GM12878 (cell line): Measurements from ENCODE around the gene CHAF1A. TPM values are rescaled to one million over a fixed set of nuclear protein-coding genes. Genes with fewer than 3 reads are reported as not detected.

Source experiments
- BRCA1 ChIP-seq: IDR thresholded peaks from 2 replicates; pipeline ENCODE4 v1.6.1; 2011; ENCODE audit warnings: low read depth, low read length, improper control_type of control experiment
- CBX5 ChIP-seq: sonication (generic); IDR thresholded peaks from 2 replicates; pipeline ENCODE4 v1.6.1; 2016; ENCODE audit warnings: low read depth, moderate library complexity, mild to moderate bottlenecking, inconsistent platforms
- CHD2 ChIP-seq: IDR thresholded peaks from 2 replicates; pipeline ENCODE4 v1.6.1; 2011; ENCODE audit warnings: low read depth, low read length, improper control_type of control experiment, borderline replicate concordance
- HCFC1 ChIP-seq: fragments of 150-350 bp; IDR thresholded peaks from 2 replicates; pipeline ENCODE4 v1.6.1; 2014; ENCODE audit warnings: low read length
- HDAC2 ChIP-seq: fragments of 200-600 bp; sonication (generic); IDR thresholded peaks from 2 replicates; pipeline ENCODE4 v1.6.1; 2017
- HDGF ChIP-seq: fragments of 450-650 bp; IDR thresholded peaks from 2 replicates; pipeline ENCODE4 v1.6.1; 2016; ENCODE audit warnings: antibody characterized with exemption
- IKZF2 ChIP-seq, 2 experiments: fragments of 450-650 bp; IDR thresholded peaks; 2 replicates each; pipeline ENCODE4 v1.6.1; 2017; ENCODE audit warnings: mild to moderate bottlenecking in 2 of 2, moderate library complexity in 2 of 2
- IRF4 ChIP-seq: IDR thresholded peaks from 2 replicates; pipeline ENCODE4 v1.6.1; 2011; ENCODE audit warnings: low read depth, low read length
- KAT2A ChIP-seq: conservative IDR thresholded peaks from 2 replicates; pipeline ENCODE4 v1.6.1; 2011; ENCODE audit warnings: low read depth, low read length; ENCODE audit not compliant: control insufficient read depth
- MEF2B ChIP-seq: fragments of 450-650 bp; IDR thresholded peaks from 2 replicates; pipeline ENCODE4 v1.6.1; 2018; ENCODE audit warnings: mild to moderate bottlenecking, moderate library complexity; ENCODE audit not compliant: partially characterized antibody, poor library complexity, severe bottlenecking
- MTA2 ChIP-seq: fragments of 450-650 bp; IDR thresholded peaks from 2 replicates; pipeline ENCODE4 v1.6.1; 2016; ENCODE audit warnings: low read depth, mild to moderate bottlenecking, moderate library complexity
- NFXL1 ChIP-seq: fragments of 450-650 bp; IDR thresholded peaks from 2 replicates; pipeline ENCODE4 v1.6.1; 2017; ENCODE audit warnings: antibody characterized with exemption, mild to moderate bottlenecking, borderline replicate concordance
- NR2F1 ChIP-seq: fragments of 450-650 bp; conservative IDR thresholded peaks from 2 replicates; pipeline ENCODE4 v1.6.1; 2017; ENCODE audit warnings: mild to moderate bottlenecking
- POLR2AphosphoS2 ChIP-seq: IDR thresholded peaks from 2 replicates; pipeline ENCODE4 v1.6.1; 2011; ENCODE audit warnings: low read depth, mild to moderate bottlenecking, low read length, improper control_type of control experiment, moderate library complexity
- RUNX3 ChIP-seq: IDR thresholded peaks from 2 replicates; pipeline ENCODE4 v1.6.1; 2012; ENCODE audit warnings: low read length, inconsistent platforms
- TBL1XR1 ChIP-seq: IDR thresholded peaks from 2 replicates; pipeline ENCODE4 v1.6.1; 2012; ENCODE audit warnings: low read depth, low read length, improper control_type of control experiment
- WRNIP1 ChIP-seq: IDR thresholded peaks from 2 replicates; pipeline ENCODE4 v1.6.1; 2011; ENCODE audit warnings: low read depth, low read length, improper control_type of control experiment, borderline replicate concordance
- ZZZ3 ChIP-seq: IDR thresholded peaks from 2 replicates; pipeline ENCODE4 v1.6.1; 2011; ENCODE audit warnings: low read depth; ENCODE audit not compliant: control insufficient read depth, insufficient read length
- polyA plus RNA-seq, 11 experiments: library from polyadenylated mRNA; depleted of rRNA in 4 of 11; unstranded in 6 of 11; stranded (reverse) in 5 of 11; fragments of >200 nt; fragmentation: Nextera tagmentation in 4 of 11; fragmentation: Illumina TruSeq in 1 of 11; extraction: Ambion mirVana in 4 of 11; extraction: Trizol in 1 of 11; gene quantifications; 1 replicate in 1 of 11; 2 replicates in 10 of 11; pipeline versions ENCODE4 v1.2.1 to v1.2.3, GENCODE V29; 2011 to 2016; ENCODE audit warnings: inconsistent platforms in 2 of 11, missing spikeins in 2 of 11, low read depth in 1 of 11
- total RNA-seq, 4 experiments: library from RNA; depleted of rRNA in 3 of 4; stranded (reverse); fragments of >200 nt in 3 of 4; fragmentation: Illumina TruSeq in 1 of 4; extraction: Trizol in 1 of 4; gene quantifications; 2 replicates each; pipeline versions ENCODE4 v1.2.1 to v1.2.3, GENCODE V29; 2013 to 2021
- TF ChIP-seq, protein P1 (sequence below): fragments of 450-650 bp; formaldehyde crosslinking; IDR thresholded peaks from 2 replicates; pipeline ENCODE4 v1.5.0; 2022; ENCODE audit warnings: mild to moderate bottlenecking, missing genetic modification characterization
- TF ChIP-seq, protein P2 (sequence below): IDR thresholded peaks from 2 replicates; pipeline ENCODE4 v1.6.1; 2011; ENCODE audit warnings: mild to moderate bottlenecking, low read depth, low read length, moderate library complexity; ENCODE audit not compliant: insufficient replicate concordance
- TF ChIP-seq, protein P3 (sequence below): fragments of 450-650 bp; IDR thresholded peaks from 2 replicates; pipeline ENCODE4 v1.6.1; 2014; ENCODE audit warnings: mild to moderate bottlenecking
- TF ChIP-seq, protein P4 (sequence below): fragments of 450-650 bp; formaldehyde crosslinking; IDR thresholded peaks from 2 replicates; pipeline ENCODE4 v1.4.0; 2020; ENCODE audit warnings: mild to moderate bottlenecking, moderate library complexity

The CHAF1A gene
- total and polyA plus RNA-seq, 10 of the 15 experiments (the other 5 are each of a cell fraction or from before 2014, with no cell fraction given) = 1.3 to 69.1 (median 34.2) TPM

DNA sequence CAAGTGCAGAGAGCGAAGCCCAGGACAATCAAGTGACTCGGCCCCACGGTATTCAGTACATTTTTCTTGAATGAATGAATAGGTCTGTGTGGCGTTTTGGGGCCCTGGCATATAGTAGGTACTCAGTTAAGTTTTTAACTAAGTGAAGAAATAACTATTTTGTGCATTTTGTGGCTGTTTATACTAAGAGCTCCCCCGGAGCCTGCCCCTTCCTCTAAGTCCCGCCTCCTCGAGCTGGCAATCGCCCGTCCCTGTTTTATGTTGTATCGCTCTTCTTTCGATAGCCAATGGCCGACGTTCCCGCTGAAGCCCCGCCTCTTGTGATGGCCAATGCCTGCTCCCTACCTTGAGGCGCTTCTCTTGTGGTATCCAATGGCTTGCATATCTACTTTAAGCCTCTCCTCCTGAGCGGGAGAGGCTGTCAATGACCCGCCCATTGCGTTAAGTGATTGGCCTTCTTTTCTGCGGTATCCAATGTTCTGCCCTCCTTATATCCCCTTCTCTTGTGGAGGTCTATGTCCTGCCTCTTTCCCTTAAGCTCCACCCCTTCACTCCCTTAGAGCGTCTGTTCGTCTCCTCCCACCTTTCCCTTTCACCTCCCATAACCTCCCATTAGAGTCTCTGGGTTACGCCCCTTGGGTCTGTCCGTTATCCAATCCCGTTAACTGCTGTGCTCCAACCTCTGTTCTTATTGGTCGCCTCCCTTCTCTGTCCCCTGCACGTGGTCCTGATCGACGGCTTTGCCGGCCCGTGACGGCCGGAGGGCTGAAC, 69.1 kb downstream of the CHAF1A start (continued):
- TF ChIP-seq WRNIP1 (0 out of 2 replicates have a peak, but pooled peaks have one; percentile 32), HDAC2 (no peak), KAT2A (no peak), IKZF2 (IDR thresholded peaks at IDR 0.05) (no peak), POLR2AphosphoS2 (no peak), ZZZ3 (no peak), CBX5 (no peak), HDGF (peak; percentile 100), IRF4 (no peak), CHD2 (peak; percentile 96), NFXL1 (no peak), MTA2 (no peak), NR2F1 (no peak), MEF2B (no peak), TBL1XR1 (no peak), RUNX3 (no peak; the same call in 1 of the 2 replicates), HCFC1 (peak; percentile 42; the same call in 1 of the 2 replicates), BRCA1 (no peak)
- TF ChIP-seq, protein P1, sequence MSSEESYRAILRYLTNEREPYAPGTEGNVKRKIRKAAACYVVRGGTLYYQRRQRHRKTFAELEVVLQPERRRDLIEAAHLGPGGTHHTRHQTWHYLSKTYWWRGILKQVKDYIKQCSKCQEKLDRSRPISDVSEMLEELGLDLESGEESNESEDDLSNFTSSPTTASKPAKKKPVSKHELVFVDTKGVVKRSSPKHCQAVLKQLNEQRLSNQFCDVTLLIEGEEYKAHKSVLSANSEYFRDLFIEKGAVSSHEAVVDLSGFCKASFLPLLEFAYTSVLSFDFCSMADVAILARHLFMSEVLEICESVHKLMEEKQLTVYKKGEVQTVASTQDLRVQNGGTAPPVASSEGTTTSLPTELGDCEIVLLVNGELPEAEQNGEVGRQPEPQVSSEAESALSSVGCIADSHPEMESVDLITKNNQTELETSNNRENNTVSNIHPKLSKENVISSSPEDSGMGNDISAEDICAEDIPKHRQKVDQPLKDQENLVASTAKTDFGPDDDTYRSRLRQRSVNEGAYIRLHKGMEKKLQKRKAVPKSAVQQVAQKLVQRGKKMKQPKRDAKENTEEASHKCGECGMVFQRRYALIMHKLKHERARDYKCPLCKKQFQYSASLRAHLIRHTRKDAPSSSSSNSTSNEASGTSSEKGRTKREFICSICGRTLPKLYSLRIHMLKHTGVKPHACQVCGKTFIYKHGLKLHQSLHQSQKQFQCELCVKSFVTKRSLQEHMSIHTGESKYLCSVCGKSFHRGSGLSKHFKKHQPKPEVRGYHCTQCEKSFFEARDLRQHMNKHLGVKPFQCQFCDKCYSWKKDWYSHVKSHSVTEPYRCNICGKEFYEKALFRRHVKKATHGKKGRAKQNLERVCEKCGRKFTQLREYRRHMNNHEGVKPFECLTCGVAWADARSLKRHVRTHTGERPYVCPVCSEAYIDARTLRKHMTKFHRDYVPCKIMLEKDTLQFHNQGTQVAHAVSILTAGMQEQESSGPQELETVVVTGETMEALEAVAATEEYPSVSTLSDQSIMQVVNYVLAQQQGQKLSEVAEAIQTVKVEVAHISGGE (CRISPR knock-in tag) = no peak
- TF ChIP-seq, protein P2, sequence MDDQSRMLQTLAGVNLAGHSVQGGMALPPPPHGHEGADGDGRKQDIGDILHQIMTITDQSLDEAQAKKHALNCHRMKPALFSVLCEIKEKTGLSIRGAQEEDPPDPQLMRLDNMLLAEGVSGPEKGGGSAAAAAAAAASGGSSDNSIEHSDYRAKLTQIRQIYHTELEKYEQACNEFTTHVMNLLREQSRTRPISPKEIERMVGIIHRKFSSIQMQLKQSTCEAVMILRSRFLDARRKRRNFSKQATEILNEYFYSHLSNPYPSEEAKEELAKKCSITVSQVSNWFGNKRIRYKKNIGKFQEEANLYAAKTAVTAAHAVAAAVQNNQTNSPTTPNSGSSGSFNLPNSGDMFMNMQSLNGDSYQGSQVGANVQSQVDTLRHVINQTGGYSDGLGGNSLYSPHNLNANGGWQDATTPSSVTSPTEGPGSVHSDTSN = peak; percentile 100
- TF ChIP-seq, protein P3, sequence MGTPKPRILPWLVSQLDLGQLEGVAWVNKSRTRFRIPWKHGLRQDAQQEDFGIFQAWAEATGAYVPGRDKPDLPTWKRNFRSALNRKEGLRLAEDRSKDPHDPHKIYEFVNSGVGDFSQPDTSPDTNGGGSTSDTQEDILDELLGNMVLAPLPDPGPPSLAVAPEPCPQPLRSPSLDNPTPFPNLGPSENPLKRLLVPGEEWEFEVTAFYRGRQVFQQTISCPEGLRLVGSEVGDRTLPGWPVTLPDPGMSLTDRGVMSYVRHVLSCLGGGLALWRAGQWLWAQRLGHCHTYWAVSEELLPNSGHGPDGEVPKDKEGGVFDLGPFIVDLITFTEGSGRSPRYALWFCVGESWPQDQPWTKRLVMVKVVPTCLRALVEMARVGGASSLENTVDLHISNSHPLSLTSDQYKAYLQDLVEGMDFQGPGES = peak; percentile 98
- TF ChIP-seq, protein P4, sequence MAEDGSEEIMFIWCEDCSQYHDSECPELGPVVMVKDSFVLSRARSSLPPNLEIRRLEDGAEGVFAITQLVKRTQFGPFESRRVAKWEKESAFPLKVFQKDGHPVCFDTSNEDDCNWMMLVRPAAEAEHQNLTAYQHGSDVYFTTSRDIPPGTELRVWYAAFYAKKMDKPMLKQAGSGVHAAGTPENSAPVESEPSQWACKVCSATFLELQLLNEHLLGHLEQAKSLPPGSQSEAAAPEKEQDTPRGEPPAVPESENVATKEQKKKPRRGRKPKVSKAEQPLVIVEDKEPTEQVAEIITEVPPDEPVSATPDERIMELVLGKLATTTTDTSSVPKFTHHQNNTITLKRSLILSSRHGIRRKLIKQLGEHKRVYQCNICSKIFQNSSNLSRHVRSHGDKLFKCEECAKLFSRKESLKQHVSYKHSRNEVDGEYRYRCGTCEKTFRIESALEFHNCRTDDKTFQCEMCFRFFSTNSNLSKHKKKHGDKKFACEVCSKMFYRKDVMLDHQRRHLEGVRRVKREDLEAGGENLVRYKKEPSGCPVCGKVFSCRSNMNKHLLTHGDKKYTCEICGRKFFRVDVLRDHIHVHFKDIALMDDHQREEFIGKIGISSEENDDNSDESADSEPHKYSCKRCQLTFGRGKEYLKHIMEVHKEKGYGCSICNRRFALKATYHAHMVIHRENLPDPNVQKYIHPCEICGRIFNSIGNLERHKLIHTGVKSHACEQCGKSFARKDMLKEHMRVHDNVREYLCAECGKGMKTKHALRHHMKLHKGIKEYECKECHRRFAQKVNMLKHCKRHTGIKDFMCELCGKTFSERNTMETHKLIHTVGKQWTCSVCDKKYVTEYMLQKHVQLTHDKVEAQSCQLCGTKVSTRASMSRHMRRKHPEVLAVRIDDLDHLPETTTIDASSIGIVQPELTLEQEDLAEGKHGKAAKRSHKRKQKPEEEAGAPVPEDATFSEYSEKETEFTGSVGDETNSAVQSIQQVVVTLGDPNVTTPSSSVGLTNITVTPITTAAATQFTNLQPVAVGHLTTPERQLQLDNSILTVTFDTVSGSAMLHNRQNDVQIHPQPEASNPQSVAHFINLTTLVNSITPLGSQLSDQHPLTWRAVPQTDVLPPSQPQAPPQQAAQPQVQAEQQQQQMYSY = no peak
